Nephron progenitor cell (in vitro differentiated cells): ENCODE measurements around the gene ACAD9.

Experiments used
- DNase-seq: peaks from one replicate; pipeline ENCODE4 v3.0.0; 2021
- H3K27ac Mint-ChIP-seq: 2 replicates; pipeline ENCODE4 v1.8.0; 2021; ENCODE audit warnings: mild to moderate bottlenecking, moderate library complexity, mixed read lengths
- H3K27me3 Mint-ChIP-seq: 2 replicates; pipeline ENCODE4 v1.8.0; 2021; ENCODE audit warnings: mild to moderate bottlenecking, low read depth, mixed read lengths; ENCODE audit not compliant: poor library complexity
- H3K36me3 Mint-ChIP-seq: 2 replicates; pipeline ENCODE4 v1.8.0; 2021; ENCODE audit warnings: low read depth, mixed read lengths
- H3K4me1 Mint-ChIP-seq: 2 replicates; pipeline ENCODE4 v1.8.0; 2021; ENCODE audit warnings: mixed read lengths
- H3K4me3 Mint-ChIP-seq: 2 replicates; pipeline ENCODE4 v1.8.0; 2021; ENCODE audit warnings: mild to moderate bottlenecking, moderate library complexity, mixed read lengths
- H3K9me3 Mint-ChIP-seq: 2 replicates; pipeline ENCODE4 v1.8.0; 2021; ENCODE audit warnings: mild to moderate bottlenecking, moderate library complexity, mixed read lengths
- CTCF ChIP-seq: fragments of 200-600 bp; sonication (generic); IDR thresholded peaks from 2 replicates; pipeline ENCODE4 v1.5.0; 2021; ENCODE audit warnings: antibody characterized with exemption

Gene ACAD9

GRCh38 chr3:128956440-128956839, 77.0 kb downstream of the ACAD9 start:
- Mint-ChIP-seq H3K36me3 (peaks cover 4% of the 10 kb centered on the region), H3K27ac (no peak overlapping the region), H3K27me3 (peaks cover 40% of the 10 kb centered on the region), H3K4me3 (no peak overlapping the region), H3K4me1 (no peaks in the 10 kb centered on the region), H3K9me3 (peaks cover 62% of the 10 kb centered on the region)
- TF ChIP-seq CTCF, result no peak
- no peak for DNase-seq
